VCaP (cell line): ENCODE measurements around the gene DHRS9.

ENCODE experiments used
- H3K27ac ChIP-seq: fragments of 450-650 bp; 2 replicates; pipeline ENCODE4 v1.5.1; 2017
- TF ChIP-seq, protein P1 (sequence below): fragments of 450-650 bp; conservative IDR thresholded peaks from 2 replicates; pipeline ENCODE4 v1.5.1; 2017; ENCODE audit warnings: mild to moderate bottlenecking, moderate library complexity

Gene DHRS9

DNA sequence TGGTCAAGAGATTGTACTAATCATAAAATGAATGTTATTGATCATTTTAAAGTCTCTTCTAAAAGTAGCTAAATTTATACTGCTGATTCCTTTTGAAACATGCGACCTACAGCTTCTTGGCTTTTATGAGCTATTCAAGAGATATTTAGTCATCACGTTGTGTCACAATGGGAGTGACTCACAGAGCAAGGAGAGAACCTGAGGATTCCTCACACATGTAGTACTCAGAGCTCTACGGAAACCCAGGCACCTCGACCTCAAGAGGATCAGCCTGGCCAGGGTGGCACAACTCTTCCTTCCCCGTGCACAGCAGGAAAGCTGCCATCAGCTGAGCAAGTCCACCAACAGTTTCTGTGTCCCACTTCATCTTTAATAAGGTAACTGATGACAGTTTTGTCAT lies at the start of gene DHRS9:
Gene DHRS9 (plus strand): TSS at position 223 of the 400 bp plus-strand sequence. CDS start 12,019 bp downstream, outside the sequence.
- TF ChIP-seq, protein P1, sequence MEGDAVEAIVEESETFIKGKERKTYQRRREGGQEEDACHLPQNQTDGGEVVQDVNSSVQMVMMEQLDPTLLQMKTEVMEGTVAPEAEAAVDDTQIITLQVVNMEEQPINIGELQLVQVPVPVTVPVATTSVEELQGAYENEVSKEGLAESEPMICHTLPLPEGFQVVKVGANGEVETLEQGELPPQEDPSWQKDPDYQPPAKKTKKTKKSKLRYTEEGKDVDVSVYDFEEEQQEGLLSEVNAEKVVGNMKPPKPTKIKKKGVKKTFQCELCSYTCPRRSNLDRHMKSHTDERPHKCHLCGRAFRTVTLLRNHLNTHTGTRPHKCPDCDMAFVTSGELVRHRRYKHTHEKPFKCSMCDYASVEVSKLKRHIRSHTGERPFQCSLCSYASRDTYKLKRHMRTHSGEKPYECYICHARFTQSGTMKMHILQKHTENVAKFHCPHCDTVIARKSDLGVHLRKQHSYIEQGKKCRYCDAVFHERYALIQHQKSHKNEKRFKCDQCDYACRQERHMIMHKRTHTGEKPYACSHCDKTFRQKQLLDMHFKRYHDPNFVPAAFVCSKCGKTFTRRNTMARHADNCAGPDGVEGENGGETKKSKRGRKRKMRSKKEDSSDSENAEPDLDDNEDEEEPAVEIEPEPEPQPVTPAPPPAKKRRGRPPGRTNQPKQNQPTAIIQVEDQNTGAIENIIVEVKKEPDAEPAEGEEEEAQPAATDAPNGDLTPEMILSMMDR = no peak
- no peak within 1 kb of the TSS for H3K27ac ChIP-seq

DNA sequence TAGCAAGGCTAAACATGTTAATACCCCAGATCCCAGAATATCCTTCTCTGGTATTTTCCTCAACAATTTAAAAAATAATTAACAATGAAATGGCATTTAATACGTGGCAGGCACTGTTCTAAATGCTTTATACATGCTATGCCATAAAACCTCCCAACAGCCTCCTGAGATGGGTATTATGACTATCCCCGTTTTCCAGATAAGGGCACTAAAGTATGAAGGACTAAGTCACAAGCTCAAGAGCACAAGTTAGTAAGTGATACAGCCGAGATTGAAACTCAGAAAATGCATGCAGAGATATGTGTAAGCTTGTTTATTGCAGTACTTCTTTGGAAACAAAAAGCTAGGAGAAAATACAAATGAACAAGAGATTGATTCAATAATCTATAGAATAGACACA lies 46.2 kb upstream of the DHRS9 start:
- TF ChIP-seq, protein P1 = no peak
- H3K27ac ChIP-seq = no peak overlapping the region

DNA sequence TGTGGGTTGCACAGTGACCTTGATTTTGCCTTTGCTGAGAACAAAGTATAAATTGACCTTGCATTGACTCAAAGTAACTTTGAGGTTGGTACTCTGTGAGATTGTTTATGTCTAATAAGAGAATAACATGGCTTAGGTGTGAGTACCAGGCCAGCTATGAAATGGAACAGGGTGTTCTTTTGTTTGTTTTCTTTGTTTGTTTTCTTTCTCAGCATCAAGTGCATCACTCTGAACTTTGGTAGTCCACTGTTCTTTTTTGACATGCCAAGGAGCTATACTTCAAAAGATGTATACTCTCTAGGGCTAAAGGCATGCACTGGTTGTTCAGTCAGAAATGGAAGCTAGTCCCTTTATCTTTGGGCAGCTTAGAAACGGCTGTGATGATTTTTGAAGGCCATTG lies 43.3 kb upstream of the DHRS9 start:
- no peak overlapping the region; the same call in 1 of the 2 replicates for H3K27ac ChIP-seq
- TF ChIP-seq, protein P1 = no peak

DNA sequence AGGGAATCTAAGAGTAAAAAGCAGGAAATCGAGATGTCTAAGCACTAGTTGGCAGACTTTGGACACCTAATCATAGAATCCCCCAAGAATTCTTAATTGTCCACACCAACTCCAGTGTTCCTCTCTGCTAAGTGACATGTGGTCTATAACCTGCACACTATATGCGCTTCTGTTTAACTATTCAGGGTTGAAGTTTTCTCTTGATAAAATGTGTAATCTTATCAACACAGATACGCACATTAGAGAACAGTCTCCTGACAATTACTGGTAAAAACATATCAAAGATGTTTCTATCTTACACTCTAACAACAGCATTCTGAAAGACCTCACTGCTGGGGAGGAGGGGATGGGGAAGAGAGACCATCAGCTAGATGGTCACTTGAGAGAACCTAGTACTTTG lies 42.1 kb upstream of the DHRS9 start:
- no peak overlapping the region for H3K27ac ChIP-seq
- TF ChIP-seq, protein P1 = no peak

DNA sequence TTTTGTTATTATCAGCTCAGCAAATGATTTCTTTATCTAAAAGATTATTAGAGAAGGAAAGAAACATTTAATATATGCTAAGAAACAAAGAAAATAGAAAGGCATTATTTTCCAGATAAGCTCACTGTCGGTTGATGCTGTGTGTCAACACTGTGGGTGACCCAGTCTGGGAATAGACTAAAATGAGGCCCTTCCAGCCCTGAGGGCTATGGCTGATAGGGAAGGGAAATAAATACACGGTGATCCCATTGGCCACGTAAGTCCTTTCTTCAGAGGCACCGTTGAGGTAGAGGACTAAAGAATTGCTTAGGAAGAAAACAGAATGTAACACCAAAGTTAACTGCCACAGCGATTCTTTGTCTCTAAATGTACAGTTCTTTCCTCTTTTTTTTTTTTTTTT lies 40.0 kb upstream of the DHRS9 start:
- TF ChIP-seq, protein P1 = no peak

DNA sequence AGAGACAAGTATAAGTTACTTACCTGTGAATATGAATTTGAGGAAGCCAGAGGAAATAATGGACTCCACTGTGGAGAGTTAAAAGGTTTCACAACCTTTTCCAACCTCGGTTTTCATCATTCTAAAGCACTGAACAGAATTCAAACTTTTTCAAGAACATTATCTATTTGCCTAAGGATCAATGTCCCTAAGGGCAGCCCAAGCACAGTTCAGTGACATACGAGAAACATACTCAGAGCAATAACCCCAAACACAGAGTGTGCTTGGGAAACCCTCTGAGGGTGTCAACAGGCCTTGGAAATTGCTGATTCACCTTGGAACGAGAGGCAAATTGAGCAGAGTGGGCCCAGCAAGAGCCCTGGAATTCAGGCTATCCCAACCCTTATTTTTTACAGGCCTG lies 38.2 kb upstream of the DHRS9 start, which contains the start of gene ABCB11:
Gene ABCB11 (minus strand): TSS at position 123 of the 400 bp plus-strand sequence. CDS start 13,199 bp downstream, outside the sequence.
- no peak within 1 kb of the TSS for H3K27ac ChIP-seq
- TF ChIP-seq, protein P1 = no peak

More for the DNA sequence above, 40.0 kb upstream of the DHRS9 start:
- no peak overlapping the region for H3K27ac ChIP-seq

DNA sequence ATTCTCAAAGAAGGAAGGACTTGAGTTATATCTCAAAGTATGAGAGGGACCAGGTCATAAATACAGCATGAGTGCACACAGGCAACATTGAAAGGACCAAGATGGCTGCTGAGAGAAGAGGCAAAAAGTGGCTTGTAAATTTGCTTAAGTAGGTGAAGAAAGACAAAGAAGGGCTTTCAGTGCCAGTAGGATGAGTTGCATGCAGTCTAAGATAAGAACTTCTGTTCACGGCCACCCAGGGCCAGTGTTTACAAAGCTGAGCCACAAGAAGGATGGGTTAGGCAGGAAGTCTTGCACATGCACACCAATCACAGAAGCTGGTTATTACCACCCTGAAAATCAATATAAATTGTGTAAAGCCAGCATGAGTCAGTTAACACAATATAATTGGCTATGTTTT lies 35.1 kb upstream of the DHRS9 start:
- no peak overlapping the region for H3K27ac ChIP-seq

More for the DNA sequence above, 35.1 kb upstream of the DHRS9 start:
- TF ChIP-seq, protein P1 = no peak
